CD14-positive monocyte (primary cell): ENCODE results near the gene ERMAP. TPM values are rescaled to one million over a fixed set of nuclear protein-coding genes. Genes with fewer than 3 reads are reported as not detected.
"Not testable (repeated sequence)": the region's sequence is repeated elsewhere in the genome, so short reads cannot be mapped to it uniquely, and the experiment has no call there.

Experiments
- DNase-seq, 3 donors: peaks; one replicate each; pipeline ENCODE4 v3.0.0-alpha.2; 2011 to 2022
- H2AFZ ChIP-seq: 2 replicates; pipeline ENCODE4 v1.6.0; 2012; ENCODE audit warnings: mild to moderate bottlenecking, low read depth, low read length, inconsistent platforms; ENCODE audit not compliant: insufficient read depth, poor library complexity, severe bottlenecking
- H3K27ac ChIP-seq, 2 donors: 1 replicate in 1 of 2; 2 replicates in 1 of 2; pipeline ENCODE4 v1.5.1; 2012 to 2013; ENCODE audit warnings: low read length in 2 of 2, control low read depth in 1 of 2, inconsistent platforms in 1 of 2, low read depth in 1 of 2, mild to moderate bottlenecking in 1 of 2
- H3K27me3 ChIP-seq, 2 donors: one replicate each; pipeline versions ENCODE4 v1.6.0 to v1.6.1; 2011 to 2013; ENCODE audit warnings: low read length in 2 of 2; ENCODE audit not compliant: control insufficient read depth in 2 of 2, insufficient read depth in 2 of 2
- H3K36me3 ChIP-seq, 2 donors: replicated peaks in 1 of 2; 1 replicate in 1 of 2; 2 replicates in 1 of 2; pipeline versions ENCODE4 v1.5.1 to v1.6.1; 2012 to 2013; ENCODE audit warnings: low read length in 2 of 2, control low read depth in 1 of 2, inconsistent platforms in 1 of 2, mild to moderate bottlenecking in 1 of 2; ENCODE audit not compliant: insufficient read depth in 2 of 2, control insufficient read depth in 1 of 2
- H3K4me1 ChIP-seq, 2 donors: 1 replicate in 1 of 2; 2 replicates in 1 of 2; pipeline versions ENCODE4 v1.5.1 to v1.6.1; 2012 to 2013; ENCODE audit warnings: low read length in 2 of 2, control low read depth in 1 of 2, inconsistent platforms in 1 of 2, mild to moderate bottlenecking in 1 of 2, moderate library complexity in 1 of 2; ENCODE audit not compliant: insufficient read depth in 2 of 2, control insufficient read depth in 1 of 2
- H3K4me2 ChIP-seq: replicated peaks from 2 replicates; pipeline ENCODE3; 2012; ENCODE audit warnings: low read length, moderate library complexity, mild to moderate bottlenecking; ENCODE audit not compliant: poor library complexity, severe bottlenecking; ENCODE audit errors: extremely low read depth
- H3K4me3 ChIP-seq, 3 experiments: fragments of 200-600 bp in 1 of 3; sonication (generic) in 1 of 3; replicated peaks in 1 of 3; 1 replicate in 2 of 3; 2 replicates in 1 of 3; pipeline ENCODE4 v1.5.1; 2011 to 2013; ENCODE audit warnings: low read length in 3 of 3, mild to moderate bottlenecking in 3 of 3, control low read depth in 2 of 3, low read depth in 2 of 3, inconsistent platforms in 1 of 3, moderate library complexity in 1 of 3
- H3K79me2 ChIP-seq: 2 replicates; pipeline ENCODE4 v1.6.0; 2012; ENCODE audit warnings: mild to moderate bottlenecking, control low read depth, inconsistent platforms, low read length, moderate library complexity; ENCODE audit not compliant: insufficient read depth
- H3K9ac ChIP-seq: 2 replicates; pipeline ENCODE4 v1.6.0; 2017; ENCODE audit warnings: low read length, mild to moderate bottlenecking; ENCODE audit not compliant: insufficient read depth, poor library complexity, severe bottlenecking
- H3K9me3 ChIP-seq, 2 donors: replicated peaks in 1 of 2; 1 replicate in 1 of 2; 2 replicates in 1 of 2; pipeline versions ENCODE4 v1.5.1 to v1.6.1; 2012 to 2013; ENCODE audit warnings: low read length in 2 of 2, control low read depth in 1 of 2; ENCODE audit not compliant: control insufficient read depth in 1 of 2, insufficient read depth in 1 of 2
- H4K20me1 ChIP-seq: 2 replicates; pipeline ENCODE4 v1.6.0; 2012; ENCODE audit warnings: mild to moderate bottlenecking, low read length, control low read depth, moderate library complexity; ENCODE audit not compliant: insufficient read depth
- H3K27ac Mint-ChIP-seq, 7 donors: one replicate each; pipeline ENCODE4 v1.8.0; 2020; ENCODE audit warnings: mild to moderate bottlenecking in 7 of 7, mixed read lengths in 7 of 7, moderate library complexity in 6 of 7, inconsistent platforms in 2 of 7
- H3K27me3 Mint-ChIP-seq, 3 donors: one replicate each; pipeline ENCODE4 v1.8.0; 2021 to 2022; ENCODE audit warnings: low read depth in 3 of 3, mild to moderate bottlenecking in 3 of 3, mixed read lengths in 3 of 3, moderate library complexity in 3 of 3, inconsistent platforms in 1 of 3
- H3K36me3 Mint-ChIP-seq, 2 donors: one replicate each; pipeline ENCODE4 v1.8.0; 2020; ENCODE audit warnings: mixed read lengths in 2 of 2, inconsistent platforms in 1 of 2, mild to moderate bottlenecking in 1 of 2
- H3K4me1 Mint-ChIP-seq: one replicate; pipeline ENCODE4 v1.8.0; 2020; ENCODE audit warnings: mild to moderate bottlenecking, mixed read lengths
- H3K4me3 Mint-ChIP-seq, 2 donors: one replicate each; pipeline ENCODE4 v1.8.0; 2020; ENCODE audit warnings: mild to moderate bottlenecking in 2 of 2, mixed read lengths in 2 of 2, moderate library complexity in 1 of 2
- H3K9me3 Mint-ChIP-seq, 7 donors: one replicate each; pipeline ENCODE4 v1.8.0; 2020 to 2022; ENCODE audit warnings: mixed read lengths in 7 of 7, mild to moderate bottlenecking in 6 of 7, moderate library complexity in 6 of 7, inconsistent platforms in 2 of 7
- WGBS: methylation state at CpG from one replicate; pipeline ENCODE4 v1.1.5; 2013; ENCODE audit warnings: missing lambda C conversion rate; ENCODE audit not compliant: insufficient coverage; 5-methylcytosine and 5-hydroxymethylcytosine counted together
- intact Hi-C, 2 donors: fragments of 100-400 bp; cut with micrococcal nuclease; formaldehyde crosslinking; loops; one replicate each; pipeline versions ENCODE4 v1.15.0 to v1.15.1; 2023
- polyA plus RNA-seq, 3 donors: library from polyadenylated mRNA; depleted of rRNA in 1 of 3; unstranded in 2 of 3; stranded (reverse) in 1 of 3; fragments of 300-500 nt in 2 of 3; fragments of >200 nt in 1 of 3; fragmentation: Illumina TruSeq in 2 of 3; gene quantifications; 1 replicate in 2 of 3; 2 replicates in 1 of 3; pipeline ENCODE4 v1.2.3, GENCODE V29; 2012 to 2021
- TF ChIP-seq, protein P1 (sequence below): fragments of 200-600 bp; IDR thresholded peaks from one replicate; pipeline ENCODE4 v1.8.0; 2022; ENCODE audit warnings: antibody characterized with exemption, mild to moderate bottlenecking

The ERMAP gene
- polyA plus RNA-seq, 3 donors, result 6.0 to 22.7 (median 8.4) TPM

DNA sequence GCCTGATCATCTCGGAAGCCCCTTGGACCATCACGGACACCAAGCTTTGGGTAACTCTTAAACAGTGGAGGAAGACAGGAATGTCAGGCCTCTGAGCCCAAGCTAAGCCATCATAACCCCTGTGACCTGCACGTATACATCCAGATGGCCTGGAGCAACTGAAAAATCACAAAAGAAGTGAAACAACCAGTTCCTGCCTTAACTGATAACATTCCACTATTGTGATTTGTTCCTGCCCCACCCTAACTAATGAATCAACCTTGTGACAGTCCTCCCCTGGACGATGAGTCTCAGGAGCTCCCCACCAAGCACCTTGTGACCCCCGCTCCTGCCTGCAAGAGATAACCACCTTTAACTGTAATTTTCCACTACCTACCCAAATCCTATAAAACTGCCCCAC lies 42.4 kb downstream of the ERMAP start:
- H3K36me3 Mint-ChIP-seq, H3K36me3 ChIP-seq, H3K4me1 Mint-ChIP-seq: not testable (repeated sequence)

DNA sequence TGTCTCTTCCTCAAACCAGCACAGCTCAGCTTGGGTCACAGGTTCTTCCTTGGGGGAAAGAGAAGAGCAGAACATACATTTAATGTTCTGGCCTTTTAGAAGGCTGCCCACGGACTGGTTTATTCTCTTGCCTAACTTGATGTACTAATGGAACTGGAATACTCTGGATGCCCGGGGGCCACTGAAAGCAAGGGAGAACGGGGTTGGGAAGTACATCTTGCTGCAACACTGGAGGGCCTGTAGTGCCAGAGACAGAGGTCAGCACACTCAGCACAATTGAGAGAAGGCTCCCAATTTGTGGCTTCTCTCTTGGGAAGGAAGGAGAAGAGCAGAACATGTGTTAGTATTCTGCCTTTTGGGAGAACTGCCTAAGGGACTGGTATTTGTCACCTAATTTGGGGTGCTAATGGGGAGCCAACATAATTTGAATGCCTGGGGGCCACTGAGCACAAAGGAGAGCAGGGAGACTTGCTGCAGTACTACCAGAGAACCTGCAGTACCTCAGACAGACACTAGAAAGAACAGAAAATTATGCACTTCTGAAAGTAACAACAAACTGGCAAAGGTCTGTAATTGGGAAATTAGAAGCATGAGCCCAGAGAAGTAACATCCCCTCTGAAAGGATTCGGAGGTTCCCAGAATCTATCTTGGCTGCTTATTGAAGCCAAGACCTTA lies 43.6 kb downstream of the ERMAP start:
- no peak overlapping the region for H3K27ac Mint-ChIP-seq
- H3K36me3 ChIP-seq, result no peaks in the 10 kb centered on the region
- no peaks in the 10 kb centered on the region for H4K20me1 ChIP-seq
- H3K4me1 ChIP-seq, result no peaks in the 10 kb centered on the region
- no peaks in the 10 kb centered on the region for H3K79me2 ChIP-seq
- peaks cover 45 to 58% (median 52%) of the 10 kb centered on the region in 7 donors for H3K9me3 Mint-ChIP-seq
- H3K27me3 ChIP-seq, result no peaks in the 10 kb centered on the region
- no peak overlapping the region for H3K4me3 Mint-ChIP-seq
- WGBS, result 90% methylated on average over 4 of the region's 4 CpGs
- TF ChIP-seq, protein P1, sequence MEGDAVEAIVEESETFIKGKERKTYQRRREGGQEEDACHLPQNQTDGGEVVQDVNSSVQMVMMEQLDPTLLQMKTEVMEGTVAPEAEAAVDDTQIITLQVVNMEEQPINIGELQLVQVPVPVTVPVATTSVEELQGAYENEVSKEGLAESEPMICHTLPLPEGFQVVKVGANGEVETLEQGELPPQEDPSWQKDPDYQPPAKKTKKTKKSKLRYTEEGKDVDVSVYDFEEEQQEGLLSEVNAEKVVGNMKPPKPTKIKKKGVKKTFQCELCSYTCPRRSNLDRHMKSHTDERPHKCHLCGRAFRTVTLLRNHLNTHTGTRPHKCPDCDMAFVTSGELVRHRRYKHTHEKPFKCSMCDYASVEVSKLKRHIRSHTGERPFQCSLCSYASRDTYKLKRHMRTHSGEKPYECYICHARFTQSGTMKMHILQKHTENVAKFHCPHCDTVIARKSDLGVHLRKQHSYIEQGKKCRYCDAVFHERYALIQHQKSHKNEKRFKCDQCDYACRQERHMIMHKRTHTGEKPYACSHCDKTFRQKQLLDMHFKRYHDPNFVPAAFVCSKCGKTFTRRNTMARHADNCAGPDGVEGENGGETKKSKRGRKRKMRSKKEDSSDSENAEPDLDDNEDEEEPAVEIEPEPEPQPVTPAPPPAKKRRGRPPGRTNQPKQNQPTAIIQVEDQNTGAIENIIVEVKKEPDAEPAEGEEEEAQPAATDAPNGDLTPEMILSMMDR, result no peak
- peaks cover 39 to 40% of the 10 kb centered on the region in 2 donors for H3K9me3 ChIP-seq
- H3K4me2 ChIP-seq, result no peak overlapping the region
- intact Hi-C loops, result no loop called here
- H3K4me3 ChIP-seq, result no peak overlapping the region
- H3K9ac ChIP-seq, result no peak overlapping the region
- no peak overlapping the region for H3K27ac ChIP-seq
- H3K36me3 Mint-ChIP-seq, result no peaks in the 10 kb centered on the region
- no peak overlapping the region for H2AFZ ChIP-seq
- no peaks in the 10 kb centered on the region for H3K4me1 Mint-ChIP-seq
- no peak for DNase-seq
- peaks cover 5 to 12% (median 7%) of the 10 kb centered on the region in 3 donors for H3K27me3 Mint-ChIP-seq

More for the DNA sequence above, 42.4 kb downstream of the ERMAP start:
- H3K4me3 ChIP-seq, intact Hi-C loops, H3K27me3 ChIP-seq, H3K4me2 ChIP-seq, H2AFZ ChIP-seq, H3K79me2 ChIP-seq, H4K20me1 ChIP-seq, H3K4me3 Mint-ChIP-seq, H3K4me1 ChIP-seq, DNase-seq, H3K9ac ChIP-seq, H3K27ac ChIP-seq: not testable (repeated sequence)
- peaks cover 45 to 63% (median 55%) of the 10 kb centered on the region in 7 donors for H3K9me3 Mint-ChIP-seq
- H3K9me3 ChIP-seq, result peaks cover 39 to 40% of the 10 kb centered on the region in 2 donors
- peak overlapping the region in 1 of 7 donors; percentile 4 for H3K27ac Mint-ChIP-seq
- H3K27me3 Mint-ChIP-seq, result peaks cover 4 to 12% (median 7%) of the 10 kb centered on the region in 3 donors
- 84% methylated on average over 3 of the region's 5 CpGs for WGBS
